H9 (cell line): ENCODE results near the gene ALDH3A2. TPM values are rescaled to one million over a fixed set of nuclear protein-coding genes. Genes with fewer than 3 reads are reported as not detected.

ENCODE experiments used
- DNase-seq: peaks from one replicate; pipeline ENCODE4 v3.0.0-alpha.2; 2017
- H2AFZ ChIP-seq: one replicate; pipeline ENCODE4 v1.6.1; 2013; ENCODE audit warnings: mild to moderate bottlenecking, low read length, control low read depth, moderate library complexity
- H2AK5ac ChIP-seq: 2 replicates; pipeline ENCODE4 v1.6.1; 2013; ENCODE audit warnings: low read length, control low read depth, mixed read lengths; ENCODE audit not compliant: insufficient read length
- H2BK120ac ChIP-seq: one replicate; pipeline ENCODE4 v1.6.1; 2013; ENCODE audit warnings: low read depth, mild to moderate bottlenecking, low read length, control low read depth, inconsistent platforms; ENCODE audit not compliant: poor library complexity, severe bottlenecking
- H2BK12ac ChIP-seq: 2 replicates; pipeline ENCODE4 v1.6.1; 2013; ENCODE audit warnings: low read length, control low read depth, mixed read lengths, low read depth; ENCODE audit not compliant: insufficient read length
- H2BK15ac ChIP-seq: 2 replicates; pipeline ENCODE4 v1.6.1; 2013; ENCODE audit warnings: low read depth, low read length, control low read depth
- H2BK20ac ChIP-seq: one replicate; pipeline ENCODE4 v1.6.1; 2013; ENCODE audit warnings: low read depth, mild to moderate bottlenecking, low read length, control low read depth, inconsistent platforms; ENCODE audit not compliant: poor library complexity, severe bottlenecking
- H2BK5ac ChIP-seq: 2 replicates; pipeline ENCODE4 v1.6.1; 2013; ENCODE audit warnings: low read length, control low read depth, mixed read lengths; ENCODE audit not compliant: insufficient read length
- H3K14ac ChIP-seq: 2 replicates; pipeline ENCODE4 v1.6.1; 2013; ENCODE audit warnings: low read length, control low read depth; ENCODE audit not compliant: insufficient read depth
- H3K18ac ChIP-seq: 2 replicates; pipeline ENCODE4 v1.6.1; 2013; ENCODE audit warnings: low read depth, mild to moderate bottlenecking, mixed read lengths, low read length, control low read depth; ENCODE audit not compliant: insufficient read length
- H3K23ac ChIP-seq: 2 replicates; pipeline ENCODE4 v1.6.1; 2013; ENCODE audit warnings: low read length, control low read depth, mixed read lengths, low read depth; ENCODE audit not compliant: insufficient read length
- H3K23me2 ChIP-seq: 2 replicates; pipeline ENCODE4 v1.6.1; 2013; ENCODE audit warnings: low read depth, mild to moderate bottlenecking, mixed read lengths, low read length, control low read depth; ENCODE audit not compliant: insufficient read length, poor library complexity, severe bottlenecking
- H3K27ac ChIP-seq: 2 replicates; pipeline ENCODE4 v1.5.1; 2013; ENCODE audit warnings: low read length, control low read depth, mixed read lengths, low read depth; ENCODE audit not compliant: insufficient read length
- H3K27me3 ChIP-seq: 2 replicates; pipeline ENCODE4 v1.6.1; 2013; ENCODE audit warnings: low read length, control low read depth, inconsistent platforms; ENCODE audit not compliant: insufficient read depth
- H3K4ac ChIP-seq: 2 replicates; pipeline ENCODE4 v1.6.1; 2013; ENCODE audit warnings: low read depth, mild to moderate bottlenecking, control low read depth, inconsistent platforms, low read length, moderate library complexity
- H3K4me1 ChIP-seq: 2 replicates; pipeline ENCODE4 v1.6.1; 2013; ENCODE audit warnings: low read length, control low read depth, inconsistent platforms; ENCODE audit not compliant: insufficient read depth
- H3K4me2 ChIP-seq: 2 replicates; pipeline ENCODE4 v1.6.1; 2013; ENCODE audit warnings: low read length, control low read depth, mixed read lengths; ENCODE audit not compliant: insufficient read length, insufficient read depth
- H3K56ac ChIP-seq: 2 replicates; pipeline ENCODE4 v1.6.1; 2013; ENCODE audit warnings: low read depth, mild to moderate bottlenecking, mixed read lengths, low read length, control low read depth; ENCODE audit not compliant: insufficient read length
- H3K79me1 ChIP-seq: 2 replicates; pipeline ENCODE4 v1.6.1; 2013; ENCODE audit warnings: low read depth, mild to moderate bottlenecking, moderate library complexity, low read length, control low read depth, inconsistent platforms; ENCODE audit not compliant: insufficient read depth, poor library complexity, severe bottlenecking
- H3K79me2 ChIP-seq: 2 replicates; pipeline ENCODE4 v1.6.1; 2013; ENCODE audit warnings: low read length, control low read depth, inconsistent platforms; ENCODE audit not compliant: insufficient read depth
- H3K9ac ChIP-seq: 2 replicates; pipeline ENCODE4 v1.6.1; 2013; ENCODE audit warnings: low read length, control low read depth, mixed read lengths; ENCODE audit not compliant: insufficient read length; ENCODE audit errors: extremely low read depth
- H3K9me3 ChIP-seq: one replicate; pipeline ENCODE4 v1.6.1; 2013; ENCODE audit warnings: low read depth, low read length, inconsistent platforms; ENCODE audit not compliant: control insufficient read depth
- H3T11ph ChIP-seq: one replicate; pipeline ENCODE4 v1.6.1; 2013; ENCODE audit warnings: mild to moderate bottlenecking, low read length, control low read depth, inconsistent platforms
- H4K20me1 ChIP-seq: one replicate; pipeline ENCODE4 v1.6.1; 2013; ENCODE audit not compliant: control insufficient read depth, insufficient read length, insufficient read depth
- H4K5ac ChIP-seq: 2 replicates; pipeline ENCODE4 v1.6.1; 2013; ENCODE audit warnings: low read depth, mild to moderate bottlenecking, mixed read lengths, low read length, control low read depth; ENCODE audit not compliant: insufficient read length
- H4K8ac ChIP-seq: replicated peaks from 2 replicates; pipeline ENCODE4 v1.6.1; 2013; ENCODE audit warnings: low read length, control low read depth, mixed read lengths, low read depth; ENCODE audit not compliant: insufficient read length
- H4K91ac ChIP-seq: 2 replicates; pipeline ENCODE4 v1.6.1; 2013; ENCODE audit warnings: low read depth, mild to moderate bottlenecking, moderate library complexity, mixed read lengths, low read length, control low read depth; ENCODE audit not compliant: insufficient read length
- H3K27ac Mint-ChIP-seq, 3 experiments: 2 replicates in 2 of 3; 3 replicates in 1 of 3; pipeline ENCODE4 v1.8.0; 2020 to 2021; ENCODE audit warnings: mixed read lengths in 3 of 3, mild to moderate bottlenecking in 1 of 3, moderate library complexity in 1 of 3
- H3K27me3 Mint-ChIP-seq: 2 replicates; pipeline ENCODE4 v1.8.0; 2021; ENCODE audit warnings: low read depth, mild to moderate bottlenecking, moderate library complexity, mixed read lengths
- H3K36me3 Mint-ChIP-seq, 3 experiments: 2 replicates in 2 of 3; 3 replicates in 1 of 3; pipeline ENCODE4 v1.8.0; 2020 to 2021; ENCODE audit warnings: low read depth in 3 of 3, mixed read lengths in 3 of 3; ENCODE audit not compliant: insufficient read depth in 1 of 3
- H3K4me1 Mint-ChIP-seq, 2 experiments: 2 replicates each; pipeline ENCODE4 v1.8.0; 2020; ENCODE audit warnings: mixed read lengths in 2 of 2
- H3K4me3 Mint-ChIP-seq, 2 experiments: 2 replicates in 1 of 2; 3 replicates in 1 of 2; pipeline ENCODE4 v1.8.0; 2020 to 2021; ENCODE audit warnings: mild to moderate bottlenecking in 2 of 2, mixed read lengths in 2 of 2, moderate library complexity in 1 of 2
- H3K9me3 Mint-ChIP-seq, 2 experiments: 2 replicates in 1 of 2; 3 replicates in 1 of 2; pipeline ENCODE4 v1.8.0; 2020; ENCODE audit warnings: mild to moderate bottlenecking in 2 of 2, mixed read lengths in 2 of 2, moderate library complexity in 1 of 2
- CTCF ChIP-seq: fragments of 200-600 bp; sonication (generic); conservative IDR thresholded peaks from 3 replicates; pipeline ENCODE4 v1.8.0; 2021; ENCODE audit warnings: antibody characterized with exemption, mild to moderate bottlenecking
- WGBS: extraction: QIAGEN DNeasy Blood & Tissue Kit; methylation state at CpG from one replicate; pipeline ENCODE4 v1.1.7; 2013; ENCODE audit warnings: missing lambda C conversion rate, low lambda C conversion rate, mixed read lengths; ENCODE audit not compliant: insufficient read length; ENCODE audit errors: extremely low coverage; 5-methylcytosine and 5-hydroxymethylcytosine counted together
- total RNA-seq: library from RNA; stranded (reverse); gene quantifications from 2 replicates; pipeline ENCODE4 v1.2.1, GENCODE V29; 2021

Gene ALDH3A2
- total RNA-seq, 1 experiment from 2014 or later, result 100 TPM

DNA sequence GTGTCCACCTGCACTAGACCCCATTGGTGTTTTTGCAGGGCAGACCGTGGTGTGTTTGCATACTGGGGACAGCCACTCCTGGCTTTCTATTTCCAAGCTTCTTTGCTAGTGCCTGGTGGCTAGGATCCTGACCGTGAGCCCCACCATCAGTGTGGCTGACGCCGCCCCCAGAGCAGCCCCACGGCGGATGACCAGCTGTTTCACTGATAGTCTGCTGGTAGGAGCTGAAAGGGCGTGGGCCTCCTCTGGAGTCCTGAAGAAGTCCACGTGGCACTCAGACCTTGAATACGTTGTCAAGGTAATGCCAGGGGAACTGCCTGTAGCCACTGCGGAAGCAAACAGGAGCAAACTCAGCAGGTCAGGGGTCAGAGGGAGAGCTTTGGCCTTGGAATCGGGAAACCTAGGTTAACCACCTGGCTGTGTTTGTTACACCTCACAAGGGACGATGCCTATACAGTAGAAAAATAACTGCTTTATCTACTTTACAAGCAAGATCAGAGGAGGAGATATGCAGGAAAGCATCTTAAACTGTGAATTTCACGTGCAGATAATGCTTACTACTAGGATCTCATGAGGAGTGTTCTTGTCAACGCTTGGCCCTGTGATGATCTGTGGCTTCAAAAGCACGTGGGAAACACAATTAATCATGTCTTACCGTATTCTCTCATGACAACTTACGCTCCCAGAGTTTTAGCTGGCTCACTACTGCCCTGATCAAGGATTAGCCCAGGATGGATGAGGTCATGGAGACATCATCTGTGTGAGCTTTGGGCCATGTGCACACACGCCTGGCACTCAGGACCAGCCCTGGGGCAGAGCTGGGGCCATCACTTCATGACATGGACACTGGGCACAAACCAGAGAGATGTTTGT is 30.3 kb downstream of the ALDH3A2 start:
- no peaks in the 10 kb centered on the region for H3K27me3 Mint-ChIP-seq

More for the DNA sequence above, 30.3 kb downstream of the ALDH3A2 start:
- Histone ChIP-seq H3K4ac (no peak overlapping the region), H3K23ac (no peak overlapping the region), H2BK120ac (no peak overlapping the region), H3K14ac (no peak overlapping the region), H3K9me3 (peaks cover 46% of the 10 kb centered on the region), H3K79me2 (no peaks in the 10 kb centered on the region), H4K5ac (no peak overlapping the region), H3K18ac (no peak overlapping the region), H2AFZ (no peak overlapping the region), H3K27ac (no peak overlapping the region), H2BK5ac (no peak overlapping the region), H2BK20ac (no peak overlapping the region), H3K56ac (no peak overlapping the region), H3K79me1 (no peaks in the 10 kb centered on the region), H4K91ac (no peak overlapping the region), H3K4me2 (no peak overlapping the region), H3K9ac (no peak overlapping the region), H4K20me1 (no peaks in the 10 kb centered on the region), H4K8ac (no peak overlapping the region), H2AK5ac (no peak overlapping the region), H2BK12ac (no peak overlapping the region), H2BK15ac (no peak overlapping the region), H3K4me1 (no peaks in the 10 kb centered on the region), H3K23me2 (no peaks in the 10 kb centered on the region), H3T11ph (no peak overlapping the region), H3K27me3 (no peaks in the 10 kb centered on the region)
- DNase-seq, result no peak
- TF ChIP-seq CTCF, result no peak
- peaks cover 0 to 9% of the 10 kb centered on the region in 2 experiments; a peak in 2 of 4 replicates for H3K4me1 Mint-ChIP-seq
- H3K27ac Mint-ChIP-seq, result no peak overlapping the region
- no peak overlapping the region for H3K4me3 Mint-ChIP-seq
- peaks cover 45 to 65% of the 10 kb centered on the region in 2 experiments for H3K9me3 Mint-ChIP-seq
- H3K36me3 Mint-ChIP-seq, result peaks cover 80 to 87% (median 82%) of the 10 kb centered on the region in 3 experiments
- no CpG with 5 or more reads among the region's 18 CpGs for WGBS
